SK-N-MC (cell line): Measurements from ENCODE around the gene FASTK.

ENCODE experiments used
- EZH2 ChIP-seq: fragments of 200-600 bp; sonication (generic); IDR thresholded peaks from one replicate; pipeline ENCODE4 v1.6.1; 2017; ENCODE audit warnings: antibody characterized with exemption
- POLR2AphosphoS5 ChIP-seq: IDR thresholded peaks from 2 replicates; pipeline ENCODE4 v1.6.1; 2012; ENCODE audit warnings: mild to moderate bottlenecking, low read depth, low read length, borderline replicate concordance

GRCh38 chr7:151104411-151105235 lies 24.0 kb upstream of the FASTK start:
- TF ChIP-seq POLR2AphosphoS5 (no peak), EZH2 (no peak)
